Activated T-helper 1 cell treated with anti-CD3 and anti-CD28 coated beads, Interleukin-2, amount 50 U/mL, for 16 hours (primary cell): ENCODE data around the gene F2RL1.
"Not testable (repeated sequence)": the region's sequence is repeated elsewhere in the genome, so short reads cannot be mapped to it uniquely, and the experiment has no call there.

Experiments
- DNase-seq, 2 donors: peaks; one replicate each; pipeline ENCODE4 v3.0.0-alpha.2; 2020; ENCODE audit warnings: low read depth in 1 of 2, low spot score in 1 of 2

The F2RL1 gene

DNA sequence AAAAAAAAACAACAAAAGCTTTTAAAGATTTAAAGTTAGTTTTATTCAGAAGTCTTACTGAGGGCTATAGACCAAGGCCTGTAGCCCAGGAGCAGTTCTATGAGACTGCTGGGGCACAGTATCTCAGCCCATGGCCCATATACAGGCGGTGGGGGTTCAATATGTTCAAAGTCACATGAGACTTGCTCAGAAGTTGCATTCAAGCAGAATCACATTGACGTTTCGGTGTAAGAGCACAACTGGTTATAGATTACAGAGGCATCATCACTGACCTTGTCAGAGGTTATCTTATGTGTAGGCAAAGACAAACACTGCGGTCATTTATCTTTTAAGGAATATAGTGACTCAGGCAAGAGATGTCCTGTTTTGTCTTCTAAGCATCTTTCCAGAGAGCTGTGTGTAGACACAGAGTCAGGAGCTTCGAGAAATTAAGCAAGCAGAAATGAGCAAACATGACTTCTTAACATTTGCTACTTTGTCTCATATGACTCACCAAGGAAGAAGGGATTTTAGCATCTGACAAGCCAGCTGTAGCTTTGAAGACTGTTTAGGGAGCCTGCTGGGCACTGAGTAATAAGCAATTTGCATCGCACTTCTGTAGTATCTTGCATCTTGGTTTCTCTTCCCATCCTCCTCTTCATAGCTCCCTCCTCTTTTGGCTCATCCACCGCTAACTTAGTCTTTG is 12.9 kb upstream of the F2RL1 start:
- DNase-seq, result no peak

DNA sequence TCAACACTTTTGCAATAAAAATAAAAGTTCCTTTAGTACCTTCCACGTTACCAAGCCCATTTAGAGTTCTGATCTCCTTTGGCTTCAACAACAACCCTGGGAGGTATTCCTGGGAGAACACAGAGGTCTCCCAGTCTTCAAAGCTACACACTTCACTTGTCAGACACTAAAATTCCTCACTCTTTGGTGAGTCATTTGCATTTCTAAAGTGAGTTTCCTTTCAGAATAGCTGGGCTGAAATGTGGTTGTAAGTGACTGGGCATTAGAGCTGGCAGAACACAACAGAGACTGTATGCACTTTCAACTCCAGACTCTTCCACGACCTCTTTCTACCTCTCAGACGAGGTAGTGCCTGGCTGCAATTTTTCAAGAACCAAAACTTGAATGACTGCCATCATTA is 11.5 kb upstream of the F2RL1 start:
- DNase-seq, result no peak

DNA sequence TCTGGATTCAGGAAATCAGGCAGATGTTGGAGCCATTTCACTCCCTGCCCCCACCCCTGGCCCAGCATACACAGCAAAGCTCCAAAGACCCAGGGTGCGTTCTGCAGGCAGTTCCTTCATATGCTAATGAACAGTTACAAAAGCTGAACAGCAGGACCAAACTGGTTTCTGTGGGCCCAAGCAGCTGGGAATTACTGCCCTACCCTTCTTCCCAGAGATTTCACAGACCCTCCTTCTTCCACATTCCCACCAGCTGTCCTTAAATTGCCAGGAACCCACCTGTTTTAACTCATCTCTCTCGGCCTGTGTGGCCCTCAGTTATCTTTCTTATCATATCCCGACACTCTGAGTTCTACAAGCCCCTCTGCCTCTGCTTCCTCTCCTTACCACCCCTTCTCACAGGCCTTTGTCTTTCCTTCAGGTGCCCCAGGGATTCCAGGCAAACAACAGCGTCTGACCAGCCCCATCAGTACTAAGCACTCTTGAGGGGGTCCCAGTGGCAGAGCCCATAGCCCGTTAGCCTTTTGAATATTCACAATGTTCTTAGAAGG is 10.6 kb upstream of the F2RL1 start:
- DNase-seq, result no peak

DNA sequence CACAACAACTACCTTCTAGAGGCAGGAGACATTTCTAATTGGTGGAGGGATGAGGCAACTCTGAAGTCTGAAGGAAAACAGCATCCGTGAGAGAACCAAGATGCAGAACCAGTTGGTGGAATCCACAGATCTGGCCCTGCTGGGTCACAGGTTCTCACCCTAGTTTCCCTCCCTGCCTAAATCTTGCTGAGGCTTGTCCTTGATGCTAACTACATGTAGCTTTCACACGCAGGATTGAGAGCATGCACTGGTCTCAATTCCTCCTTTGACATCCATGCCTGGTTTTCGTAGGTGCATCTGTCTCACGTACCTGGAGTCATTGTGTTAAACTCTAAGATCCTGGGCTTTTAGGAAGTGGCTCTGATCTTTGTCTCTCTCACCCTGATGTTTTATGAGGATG is 9.7 kb upstream of the F2RL1 start:
- no peak for DNase-seq

DNA sequence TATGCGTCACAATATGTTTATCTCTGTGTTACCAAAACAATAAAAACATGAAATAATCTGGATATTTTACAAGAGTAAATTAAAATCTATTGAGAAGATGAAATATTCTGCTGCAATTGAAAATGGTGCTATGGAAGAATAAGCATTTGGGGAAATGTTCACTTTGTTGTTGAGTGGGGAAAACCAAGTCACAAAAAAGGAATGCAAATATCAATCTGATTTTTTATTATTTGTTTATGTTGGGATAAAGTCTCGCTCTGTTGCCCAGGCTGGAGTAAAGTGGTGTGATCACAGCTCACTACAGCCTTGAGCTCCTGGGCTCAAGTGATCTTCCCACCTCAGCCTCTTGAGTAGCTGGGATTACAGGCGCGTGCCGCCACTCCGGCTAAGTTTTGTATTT is 8.6 kb upstream of the F2RL1 start:
- DNase-seq, result no peak

DNA sequence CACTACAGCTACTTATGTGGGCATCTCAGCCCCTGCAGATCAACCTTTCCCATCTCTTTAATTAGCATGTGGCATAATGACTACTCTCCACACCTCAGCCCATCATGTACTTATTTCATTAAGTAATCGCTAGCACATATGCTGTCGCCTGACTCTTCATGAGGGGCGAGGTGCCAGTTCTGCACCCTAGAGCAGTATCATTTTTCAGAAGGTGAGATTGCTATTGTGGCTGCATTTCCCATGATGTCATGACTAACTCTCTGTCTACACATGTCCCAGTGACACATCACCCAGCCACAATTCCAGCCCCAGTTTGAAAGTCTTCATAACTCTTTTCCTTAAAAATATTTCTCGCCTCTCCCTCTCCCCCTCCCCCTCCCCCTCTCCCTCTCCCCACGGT is 7.6 kb upstream of the F2RL1 start:
- DNase-seq, result no peak

DNA sequence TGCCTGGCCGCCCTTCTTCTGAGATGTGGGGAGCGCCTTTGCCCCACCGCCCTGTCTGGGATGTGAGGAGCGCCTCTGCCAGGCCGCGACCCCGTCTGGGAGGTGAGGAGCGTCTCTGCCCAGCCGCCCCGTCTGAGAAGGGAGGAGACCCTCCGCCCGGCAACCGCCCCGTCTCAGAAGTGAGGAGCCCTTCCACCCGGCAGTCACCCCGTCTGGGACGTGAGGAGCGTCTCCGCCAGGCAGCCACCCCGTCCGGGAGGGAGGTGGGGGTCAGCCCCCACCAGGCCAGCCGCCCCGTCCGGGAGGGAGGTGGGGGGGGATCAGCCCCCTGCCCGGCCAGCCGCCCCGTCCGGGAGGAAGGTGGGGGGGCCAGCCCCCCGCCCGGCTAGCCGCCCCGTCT is 6.6 kb upstream of the F2RL1 start:
- DNase-seq, result not testable (repeated sequence)

DNA sequence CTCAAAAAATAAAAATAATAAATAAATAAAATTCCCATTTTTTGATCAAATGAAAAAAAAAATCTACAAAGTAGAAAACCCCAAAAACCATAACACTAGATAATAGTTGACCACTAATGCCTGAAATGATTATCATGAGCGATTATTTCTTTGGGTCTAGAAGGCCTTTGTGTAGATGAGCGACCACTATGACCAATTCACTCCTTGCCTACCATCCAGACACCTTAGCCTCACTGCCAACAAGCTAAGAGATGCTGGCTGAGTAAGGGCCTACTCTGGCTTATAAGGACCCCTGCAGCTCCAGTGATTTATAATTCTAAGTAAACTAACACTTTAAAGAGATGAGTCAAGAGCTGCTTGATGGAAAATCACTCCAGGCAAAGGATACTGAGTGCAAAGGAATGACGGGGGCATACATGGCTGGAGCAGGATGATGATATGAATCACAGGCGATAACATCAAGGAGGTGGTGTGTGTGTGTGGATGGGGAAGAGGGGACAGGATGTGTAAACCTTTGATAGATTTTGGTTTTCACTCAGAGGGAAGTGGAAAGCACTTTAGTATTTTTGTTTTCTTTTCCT is 4.8 kb upstream of the F2RL1 start:
- DNase-seq, result no peak

DNA sequence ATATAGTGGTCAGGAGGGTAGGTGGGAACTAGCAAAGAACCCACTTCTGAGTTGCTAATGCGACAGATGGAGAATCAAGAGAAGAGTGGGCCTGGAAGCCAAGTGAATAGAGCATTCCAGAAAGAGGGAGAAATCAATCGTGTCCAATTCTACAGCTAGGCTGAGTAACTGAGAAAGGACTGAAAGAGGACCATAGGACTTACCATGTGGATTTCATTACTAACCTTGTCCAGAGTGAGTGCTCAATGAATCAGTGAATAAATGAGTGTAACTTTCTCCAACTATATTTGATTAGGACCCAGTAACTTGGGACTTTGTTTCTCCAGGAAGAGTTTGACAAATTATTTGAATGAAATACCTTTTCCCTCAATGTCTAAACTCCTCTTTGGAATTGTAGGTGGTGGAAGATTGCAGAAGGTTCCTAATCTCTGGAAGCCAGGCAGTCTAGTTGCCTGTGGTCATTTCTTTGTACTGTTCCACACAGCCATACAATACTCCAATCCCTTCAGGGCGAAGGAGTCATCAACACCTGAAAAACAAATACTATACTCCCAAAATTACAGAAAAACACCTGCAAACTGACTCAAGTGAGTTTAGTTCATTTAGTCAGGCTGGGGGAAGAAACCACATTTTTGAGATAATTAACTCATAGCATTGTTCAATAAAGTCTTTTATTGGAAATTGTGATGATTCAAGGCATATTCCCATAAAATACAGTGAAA is 2.6 kb upstream of the F2RL1 start:
- no peak for DNase-seq

DNA sequence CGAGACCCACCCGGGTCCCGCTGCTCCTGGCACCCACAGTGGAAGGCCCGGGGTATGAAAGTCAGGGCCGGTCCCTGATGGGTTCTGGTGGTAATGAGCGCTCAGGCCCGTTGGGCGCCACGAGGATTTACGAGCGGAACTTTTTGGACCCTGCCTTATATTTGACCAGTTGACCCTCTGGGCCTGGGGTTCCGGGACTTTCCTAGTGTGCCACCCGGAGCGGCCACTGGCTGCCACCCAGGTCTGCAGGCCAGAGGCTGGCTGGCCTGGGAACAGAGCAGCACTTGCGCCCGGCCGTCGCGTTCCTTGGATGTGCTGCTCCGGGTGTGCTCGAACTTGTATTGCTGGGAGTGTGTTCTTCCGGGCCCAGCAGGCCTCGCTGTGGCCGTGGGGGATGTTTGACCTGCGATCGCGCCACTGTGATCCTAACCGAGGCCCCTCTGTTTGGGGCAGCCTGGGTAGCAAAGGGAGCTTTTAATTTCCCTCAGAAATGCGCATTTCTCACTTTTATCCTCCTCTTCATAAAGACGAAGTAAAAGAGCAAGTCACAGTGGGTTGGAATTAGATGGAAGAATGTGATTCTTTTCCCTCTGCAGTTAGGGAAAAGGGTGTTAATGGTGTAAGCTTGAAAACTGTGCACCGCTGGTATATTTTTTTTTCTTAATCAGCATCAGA is 1.2 kb downstream of the F2RL1 start:
- no peak for DNase-seq

DNA sequence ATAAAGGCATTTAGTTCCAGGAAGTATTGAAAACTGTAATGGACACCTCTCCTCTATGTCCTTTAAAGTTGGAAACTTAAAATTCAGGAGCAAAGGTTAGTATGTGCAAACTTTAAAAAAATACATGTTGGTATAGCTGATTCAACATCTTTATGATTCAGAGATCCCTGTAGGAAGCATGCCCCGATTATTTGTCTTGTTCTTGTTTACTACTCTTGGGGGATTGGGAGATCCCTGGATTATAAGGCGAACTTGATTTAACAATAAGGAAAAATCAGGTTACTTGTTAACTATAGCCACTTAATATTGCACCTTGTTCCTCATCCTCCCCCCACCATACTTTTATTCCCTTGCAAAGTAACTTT is 1.7 kb downstream of the F2RL1 start:
- no peak for DNase-seq

DNA sequence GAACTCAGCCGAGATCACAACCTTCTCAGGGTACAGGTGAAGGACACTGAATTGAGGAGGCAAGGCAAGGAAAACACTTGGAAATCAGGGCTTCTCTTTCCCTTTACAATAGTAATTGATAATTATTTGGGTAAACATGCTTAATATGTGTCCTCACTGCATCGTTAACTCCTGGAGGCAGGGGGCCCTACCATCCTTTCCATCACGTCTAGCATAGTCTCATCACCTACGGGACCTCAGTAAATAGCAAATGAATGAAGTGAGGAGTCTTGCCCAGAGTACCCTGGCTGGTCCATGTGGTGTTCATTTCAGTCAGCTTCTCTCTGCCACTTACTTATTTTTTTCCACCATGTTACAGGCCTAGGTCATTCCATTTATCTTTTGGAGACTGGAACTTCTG is 2.3 kb downstream of the F2RL1 start:
- DNase-seq, result no peak

DNA sequence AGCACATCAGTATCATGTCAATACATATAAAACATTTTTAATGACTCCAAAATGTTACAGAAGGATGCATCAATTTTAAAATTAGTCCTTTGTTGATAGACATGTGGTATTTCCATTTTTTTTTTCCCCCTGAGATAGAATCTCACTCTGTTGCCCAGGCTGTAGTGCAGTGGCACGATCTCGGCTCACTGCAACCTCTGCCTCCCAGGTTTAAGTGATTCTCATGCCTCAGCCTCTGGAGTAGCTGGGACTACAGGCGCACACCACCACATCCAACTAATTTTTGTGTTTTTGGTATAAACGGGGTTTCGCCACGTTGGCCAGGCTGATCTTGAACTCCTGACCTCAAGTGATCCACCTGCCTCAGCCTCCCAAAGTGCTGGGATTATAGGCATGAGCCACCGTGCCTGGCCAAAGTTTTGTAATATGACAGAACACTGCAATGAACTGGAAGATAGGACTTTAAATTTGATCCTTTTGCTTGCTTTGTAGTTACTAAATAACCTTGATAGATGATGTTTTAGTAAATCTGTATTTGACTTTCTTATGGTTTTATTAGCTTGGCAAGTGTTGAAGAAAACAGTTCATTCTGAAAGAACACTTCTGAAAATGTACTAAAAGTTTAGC is 3.4 kb downstream of the F2RL1 start:
- not testable (repeated sequence) for DNase-seq

DNA sequence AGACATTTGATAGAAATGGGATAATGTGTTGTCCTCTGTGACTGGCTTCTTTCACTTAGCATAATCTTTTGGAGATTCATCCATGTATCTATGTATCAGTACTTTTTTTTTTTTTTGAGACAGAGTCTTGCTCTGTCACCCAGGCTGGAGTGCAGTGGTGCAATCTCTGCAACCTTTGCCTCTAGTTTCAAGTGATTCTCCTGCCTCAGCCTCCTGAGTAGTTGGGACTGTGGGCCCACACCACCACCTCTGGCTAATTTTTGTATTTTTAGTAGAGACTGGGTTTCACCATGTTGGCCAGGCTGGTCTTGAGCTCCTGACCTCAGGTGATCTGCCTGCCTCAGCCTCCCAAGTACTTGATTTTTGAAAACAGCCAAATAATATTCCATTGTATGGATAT is 7.6 kb downstream of the F2RL1 start:
- not testable (repeated sequence) for DNase-seq

DNA sequence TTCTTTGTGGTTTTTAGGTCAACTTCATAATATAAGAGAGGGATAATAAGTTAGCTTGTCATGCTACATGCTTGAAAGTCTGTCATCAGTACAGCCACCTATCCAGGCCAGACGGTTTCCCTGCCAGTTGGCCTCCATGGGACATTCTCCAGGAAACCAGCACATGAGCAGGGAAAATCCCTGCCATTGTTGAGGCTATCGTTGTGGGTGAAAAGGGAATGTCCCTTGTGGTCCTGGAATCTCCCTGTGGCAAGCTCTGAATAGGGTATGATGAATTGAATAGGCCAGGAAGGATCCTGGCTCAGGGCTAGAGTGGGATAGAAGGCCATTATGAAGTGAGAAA is 12.3 kb downstream of the F2RL1 start:
- no peak for DNase-seq

DNA sequence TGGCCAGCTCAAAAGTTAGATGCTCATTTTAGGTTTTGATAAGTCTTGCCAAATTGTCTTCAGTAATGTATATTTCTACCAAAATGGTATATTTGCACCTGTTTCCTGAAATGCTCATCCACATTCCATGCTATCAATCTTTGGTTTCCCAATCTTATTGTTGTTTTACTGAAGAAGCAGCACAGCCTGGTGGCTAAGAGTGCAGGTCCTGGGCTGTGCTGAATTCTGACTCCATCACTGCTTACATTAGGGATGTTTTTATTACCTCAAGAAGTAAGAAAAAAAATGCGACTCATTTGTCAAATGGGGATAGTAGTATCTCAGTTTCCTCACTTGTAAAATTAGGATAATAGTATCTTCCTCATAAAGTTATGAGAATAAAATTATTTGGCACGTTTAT is 17.4 kb downstream of the F2RL1 start:
- no peak for DNase-seq

DNA sequence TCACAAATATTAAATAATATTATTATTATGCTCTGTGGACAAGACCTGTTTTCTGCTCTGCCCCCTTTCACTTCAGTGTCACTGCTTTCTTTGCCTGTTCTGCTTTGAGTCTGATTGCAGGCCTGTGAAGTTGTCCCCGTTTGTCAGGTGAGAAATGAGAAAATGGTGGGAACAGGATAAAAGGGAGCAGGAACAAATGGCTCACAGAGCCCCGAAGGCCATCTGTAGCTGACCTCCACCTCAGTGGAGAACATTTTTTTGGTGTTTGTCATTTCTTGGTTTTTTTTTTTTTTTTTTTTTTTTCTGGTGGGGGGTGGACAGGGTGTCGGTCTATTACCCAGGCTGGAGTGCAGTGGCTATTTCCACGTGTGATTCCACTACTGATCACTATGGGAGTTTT is 17.8 kb downstream of the F2RL1 start:
- DNase-seq, result no peak

DNA sequence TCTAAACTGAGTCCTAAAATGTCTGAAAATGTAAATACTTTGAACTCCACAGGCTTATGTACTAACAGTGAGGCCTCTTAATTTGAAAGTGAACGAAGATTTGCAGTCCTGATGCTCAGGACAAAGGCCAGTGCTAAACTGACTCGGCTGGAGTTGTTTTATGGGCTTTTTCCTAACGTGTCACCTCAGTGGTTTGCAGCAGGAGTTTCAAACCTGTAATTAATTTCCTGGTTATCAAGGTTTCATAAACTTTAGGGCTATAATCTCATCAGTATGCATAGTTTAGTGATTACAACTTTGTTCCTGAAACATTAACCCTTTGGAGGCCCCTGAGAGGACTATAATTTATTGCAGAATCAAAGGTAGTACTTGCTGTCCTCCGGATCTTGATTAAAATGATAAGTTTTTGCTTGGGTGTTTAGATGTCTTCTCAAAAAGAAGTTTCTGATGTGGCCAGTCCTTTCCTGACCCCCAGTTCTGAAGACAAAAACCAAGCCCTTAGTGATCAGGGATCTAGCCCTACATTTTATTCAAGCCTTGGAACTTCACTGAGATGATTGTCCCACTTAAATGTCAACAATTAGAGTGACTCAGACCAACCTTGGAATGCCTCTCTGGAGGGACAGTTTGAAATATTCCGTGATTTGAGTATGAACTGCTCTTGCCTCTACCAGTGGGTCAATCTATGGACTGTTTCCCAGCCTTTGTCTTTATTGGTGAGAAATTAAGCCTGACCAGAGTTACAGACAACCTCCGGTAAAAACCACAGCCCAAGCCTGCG is 19.8 kb downstream of the F2RL1 start:
- DNase-seq, result no peak

DNA sequence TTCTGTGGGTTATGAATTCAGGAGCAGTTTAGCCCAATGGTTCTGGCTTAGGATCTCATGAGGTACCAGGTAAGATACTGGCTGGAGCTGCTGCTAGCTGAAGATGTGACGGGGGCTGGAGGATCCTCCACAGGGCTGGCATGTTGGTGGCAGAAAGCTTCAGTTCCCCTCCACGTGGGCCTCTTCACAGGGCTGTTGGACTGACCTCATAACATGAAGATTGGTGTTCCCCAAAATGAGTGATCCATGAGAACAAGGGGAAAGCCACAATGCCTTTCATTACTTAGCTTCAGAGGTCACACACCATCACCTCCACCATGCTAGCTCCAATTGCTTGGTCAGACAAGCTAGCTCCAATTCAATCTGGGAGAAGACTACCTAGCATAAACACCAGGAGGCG is 22.5 kb downstream of the F2RL1 start:
- DNase-seq, result no peak

DNA sequence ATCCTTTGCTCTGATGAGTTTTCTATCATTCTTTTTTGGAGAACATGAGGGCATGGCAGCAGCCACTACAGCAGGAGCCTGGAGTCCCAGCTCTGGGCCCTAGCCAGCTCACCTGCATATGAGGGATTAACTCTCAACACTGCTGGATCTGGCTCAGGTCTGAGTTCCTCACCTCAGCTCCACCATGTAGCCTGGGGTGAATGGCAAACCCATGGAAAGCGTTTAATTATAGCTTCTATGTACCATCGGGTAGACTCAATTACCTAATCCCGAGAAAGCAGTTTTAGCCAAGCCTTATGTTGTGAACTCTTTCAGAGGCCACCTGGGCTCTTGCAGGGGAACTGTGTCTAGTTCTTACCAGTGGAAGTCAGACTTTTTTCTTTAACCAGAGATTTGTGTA is 27.1 kb downstream of the F2RL1 start:
- no peak for DNase-seq
